ENCODE measurements around the gene NIT1. TPM values are rescaled to one million over a fixed set of nuclear protein-coding genes. Genes with fewer than 3 reads are reported as not detected.

The NIT1 gene
- total and polyA plus RNA-seq, 2 of the 8 experiments (the other 6 are each of a cell fraction or from before 2014, with no cell fraction given), result 33.0 to 40.4 TPM

- Histone ChIP-seq H2BK120ac (replicated peaks; ENCODE audit: low read depth, low read length) (no peak overlapping the region), H3K27ac (ENCODE audit: low read depth, low read length) (no peak overlapping the region), H3K79me2 (ENCODE audit: control insufficient read depth in 1 of 2, insufficient read depth in 2 of 2, low read length in 2 of 2) (no peaks in the 10 kb centered on the region), H3K23ac (ENCODE audit: insufficient read length) (no peak overlapping the region), H3K18ac (ENCODE audit: extremely low read depth, low read length) (no peak overlapping the region), H4K8ac (ENCODE audit: extremely low read depth, insufficient read depth, low read length) (no peak overlapping the region), H3K4ac (replicated peaks; ENCODE audit: insufficient read length, low read depth, low read length) (no peak overlapping the region), H3K9ac (replicated peaks in 1 of 4; ENCODE audit: extremely low read depth in 1 of 4, low read depth in 3 of 4, low read length in 3 of 4) (no peak overlapping the region), H3K36me3 (ENCODE audit: control insufficient read depth in 2 of 4, insufficient read depth in 4 of 4, low read length in 3 of 4) (no peaks in the 10 kb centered on the region), H3K79me1 (ENCODE audit: low read depth, low read length) (no peaks in the 10 kb centered on the region), H3K56ac (replicated peaks; ENCODE audit: insufficient read length, low read depth, low read length) (no peak overlapping the region), H3K14ac (ENCODE audit: insufficient read length) (no peak overlapping the region), H4K20me1 (replicated peaks in 1 of 2; ENCODE audit: control insufficient read depth in 1 of 2, insufficient read depth in 2 of 2, low read length in 2 of 2) (no peaks in the 10 kb centered on the region), H4K5ac (ENCODE audit: insufficient read length, low read depth, low read length) (no peak overlapping the region), H2BK15ac (ENCODE audit: low read length) (0 out of 2 replicates have a peak overlapping the region, but pooled peaks have one; percentile 32), H3K4me3 (ENCODE audit: extremely low read depth in 1 of 4, insufficient read depth in 2 of 4, low read depth in 3 of 4, low read length in 4 of 4) (no peak overlapping the region), H3K4me1 (replicated peaks in 1 of 4; ENCODE audit: control insufficient read depth in 3 of 4, insufficient read depth in 4 of 4, low read length in 3 of 4) (no peaks in the 10 kb centered on the region; a peak in 3 of 7 replicates), H2AFZ (ENCODE audit: low read length) (no peak overlapping the region), H3K27me3 (replicated peaks in 1 of 4; ENCODE audit: control insufficient read depth in 3 of 4, extremely low read depth in 1 of 4, insufficient read depth in 3 of 4, low read length in 3 of 4) (no peaks in the 10 kb centered on the region), H3K4me2 (ENCODE audit: insufficient read depth in 1 of 2, low read depth in 2 of 2, low read length in 2 of 2) (no peak overlapping the region), H2AK5ac (ENCODE audit: low read depth, low read length) (no peak overlapping the region), H2BK12ac (ENCODE audit: low read depth, low read length) (no peak overlapping the region), H2BK5ac (ENCODE audit: low read depth, low read length) (peak overlapping the region; percentile 8; the same call in 1 of the 2 replicates), H3K23me2 (ENCODE audit: low read depth, low read length) (no peaks in the 10 kb centered on the region), H2BK20ac (ENCODE audit: low read length) (no peak overlapping the region), H4K91ac (replicated peaks; ENCODE audit: insufficient read length, low read length) (no peak overlapping the region), H3K9me3 (ENCODE audit: insufficient read depth in 2 of 2, low read depth in 1 of 2, low read length in 1 of 2) (no peaks in the 10 kb centered on the region)
- DNase-seq (ENCODE audit: low read depth in 1 of 2, low spot score in 2 of 2) (no peak), FAIRE-seq (no peak)
- ChIA-PET POLR2A (ENCODE audit: partially characterized antibody) (no interaction called here), CTCF (ENCODE audit: partially characterized antibody) (interaction anchor here (0.6 to 17.8 kb wide), 3 partner anchors 20 to 73 kb away, joined by 3 to 282 read pairs (median 3); partner anchors contain the start of gene KLHDC9)
- WGBS, 2 experiments (ENCODE audit: extremely low coverage in 1 of 2, insufficient coverage in 1 of 2, insufficient read length in 1 of 2, insufficient replicate concordance in 2 of 2, low coverage in 1 of 2, low lambda C conversion rate in 2 of 2, missing lambda C conversion rate in 1 of 2), result 91% methylated on average over 8 of the region's 9 CpGs; no CpG with 5 or more reads in 1 of the 2 experiments
- TF ChIP-seq JUN (IDR thresholded peaks at IDR 0.05; ENCODE audit: low read depth, low read length) (no peak), SAP30 (IDR thresholded peaks at IDR 0.05; ENCODE audit: insufficient read depth, insufficient replicate concordance, low read length) (no peak), HDAC6 (IDR thresholded peaks at IDR 0.05; ENCODE audit: low read depth, low read length) (no peak), CHD2 (IDR thresholded peaks at IDR 0.05; ENCODE audit: low read length) (no peak), FOSL1 (IDR thresholded peaks at IDR 0.05; ENCODE audit: insufficient read depth, low read depth, low read length) (no peak), CEBPB (IDR thresholded peaks at IDR 0.05; ENCODE audit: low read depth, low read length) (no peak), ATF3 (IDR thresholded peaks at IDR 0.05; ENCODE audit: insufficient read depth, low read depth, low read length) (no peak)
Observed at GRCh38 chr1:161077426-161077825, 40.5 kb upstream of the NIT1 start.

Data from H1 (cell line).